ENCODE data around the gene SDC3.
"Not testable (repeated sequence)": the region's sequence is repeated elsewhere in the genome, so short reads cannot be mapped to it uniquely, and the experiment has no call there.

SDC3 gene

GRCh38 chr1:30952098-30952497 is 43.5 kb upstream of the SDC3 start:
- Histone ChIP-seq H3K4ac (ENCODE audit: low read depth in 1 of 2, low read length in 2 of 2) (no peak overlapping the region), H3K36me3 (ENCODE audit: control insufficient read depth in 1 of 2, insufficient read depth in 2 of 2, low read depth in 1 of 2, low read length in 2 of 2) (peaks cover 28 to 80% of the 10 kb centered on the region in 2 experiments), H3K4me2 (ENCODE audit: low read length, poor library complexity, severe bottlenecking) (no peak overlapping the region), H3K14ac (ENCODE audit: low read length in 2 of 2) (no peak overlapping the region), H3K4me1 (ENCODE audit: control insufficient read depth, insufficient read depth, low read depth, low read length) (peaks cover 3% of the 10 kb centered on the region), H2AFZ (ENCODE audit: low read depth, low read length) (no peak overlapping the region), H3K27me3 (ENCODE audit: control insufficient read depth in 1 of 2, insufficient read depth in 1 of 2, low read length in 2 of 2) (no peaks in the 10 kb centered on the region), H4K8ac (ENCODE audit: low read length) (no peak overlapping the region), H3K18ac (ENCODE audit: low read depth in 1 of 2, low read length in 2 of 2) (no peak overlapping the region), H3K79me1 (replicated peaks; ENCODE audit: low read length, poor library complexity, severe bottlenecking) (peaks cover 22% of the 10 kb centered on the region), H2BK15ac (ENCODE audit: low read depth, poor library complexity, severe bottlenecking) (no peak overlapping the region), H3K23ac (ENCODE audit: low read length in 2 of 2) (no peak overlapping the region), H2BK12ac (ENCODE audit: low read length in 2 of 2) (no peak overlapping the region), H3K9me3 (ENCODE audit: control insufficient read depth, low read length) (no peaks in the 10 kb centered on the region), H2BK5ac (ENCODE audit: low read depth, low read length, poor library complexity, severe bottlenecking) (no peak overlapping the region), H2BK120ac (ENCODE audit: low read depth, low read length) (no peak overlapping the region), H2AK5ac (ENCODE audit: low read length, severe bottlenecking) (no peak overlapping the region), H4K91ac (ENCODE audit: low read length) (no peak overlapping the region), H3K4me3 (ENCODE audit: insufficient read depth in 1 of 2, low read depth in 1 of 2, low read length in 2 of 2) (no peak overlapping the region), H3K9ac (ENCODE audit: low read length) (no peak overlapping the region), H3K27ac (ENCODE audit: low read length, poor library complexity, severe bottlenecking) (no peak overlapping the region)
- 100% methylated on average over 4 of the region's 5 CpGs for WGBS
- no peak for DNase-seq

GRCh38 chr1:30950700-30951099 is 42.1 kb upstream of the SDC3 start:
- no peak overlapping the region for H3K18ac ChIP-seq (ENCODE audit: low read depth in 1 of 2, low read length in 2 of 2)
- WGBS = 98% methylated on average over 5 of the region's 5 CpGs
- no peak overlapping the region for H2AK5ac ChIP-seq (ENCODE audit: low read length, severe bottlenecking)
- no peak for DNase-seq
- H3K14ac ChIP-seq (ENCODE audit: low read length in 2 of 2) = no peak overlapping the region
- H2BK12ac ChIP-seq (ENCODE audit: low read length in 2 of 2) = no peak overlapping the region
- no peak overlapping the region for H2BK15ac ChIP-seq (ENCODE audit: low read depth, poor library complexity, severe bottlenecking)
- no peak overlapping the region for H3K23ac ChIP-seq (ENCODE audit: low read length in 2 of 2)
- no peaks in the 10 kb centered on the region for H3K9me3 ChIP-seq (ENCODE audit: control insufficient read depth, low read length)
- H3K4me3 ChIP-seq (ENCODE audit: insufficient read depth in 1 of 2, low read depth in 1 of 2, low read length in 2 of 2) = no peak overlapping the region
- peaks cover 32 to 82% of the 10 kb centered on the region in 2 experiments for H3K36me3 ChIP-seq (ENCODE audit: control insufficient read depth in 1 of 2, insufficient read depth in 2 of 2, low read depth in 1 of 2, low read length in 2 of 2)
- no peak overlapping the region for H4K8ac ChIP-seq (ENCODE audit: low read length)
- H4K91ac ChIP-seq (ENCODE audit: low read length) = no peak overlapping the region
- H3K4me1 ChIP-seq (ENCODE audit: control insufficient read depth, insufficient read depth, low read depth, low read length) = peaks cover 2% of the 10 kb centered on the region
- H2AFZ ChIP-seq (ENCODE audit: low read depth, low read length) = no peak overlapping the region
- no peak overlapping the region for H2BK120ac ChIP-seq (ENCODE audit: low read depth, low read length)
- no peak overlapping the region for H2BK5ac ChIP-seq (ENCODE audit: low read depth, low read length, poor library complexity, severe bottlenecking)
- peaks cover 25% of the 10 kb centered on the region for H3K79me1 ChIP-seq (replicated peaks; ENCODE audit: low read length, poor library complexity, severe bottlenecking)
- no peaks in the 10 kb centered on the region for H3K27me3 ChIP-seq (ENCODE audit: control insufficient read depth in 1 of 2, insufficient read depth in 1 of 2, low read length in 2 of 2)
- H3K4ac ChIP-seq (ENCODE audit: low read depth in 1 of 2, low read length in 2 of 2) = no peak overlapping the region
- H3K9ac ChIP-seq (ENCODE audit: low read length) = no peak overlapping the region
- no peak overlapping the region for H3K4me2 ChIP-seq (ENCODE audit: low read length, poor library complexity, severe bottlenecking)
- no peak overlapping the region for H3K27ac ChIP-seq (ENCODE audit: low read length, poor library complexity, severe bottlenecking)

- no peak overlapping the region for H3K9ac ChIP-seq (ENCODE audit: low read length)
- H2BK12ac ChIP-seq (ENCODE audit: low read length in 2 of 2) = no peak overlapping the region
- no peak overlapping the region for H3K27ac ChIP-seq (ENCODE audit: low read length, poor library complexity, severe bottlenecking)
- DNase-seq = no peak
- H3K36me3 ChIP-seq (ENCODE audit: control insufficient read depth in 1 of 2, insufficient read depth in 2 of 2, low read depth in 1 of 2, low read length in 2 of 2) = peaks cover 34 to 88% of the 10 kb centered on the region in 2 experiments
- H4K8ac ChIP-seq (ENCODE audit: low read length) = no peak overlapping the region
- H2AK5ac ChIP-seq (ENCODE audit: low read length, severe bottlenecking) = no peak overlapping the region
- peaks cover 25% of the 10 kb centered on the region for H3K79me1 ChIP-seq (replicated peaks; ENCODE audit: low read length, poor library complexity, severe bottlenecking)
- no peak overlapping the region for H2BK15ac ChIP-seq (ENCODE audit: low read depth, poor library complexity, severe bottlenecking)
- no peak overlapping the region for H2AFZ ChIP-seq (ENCODE audit: low read depth, low read length)
- H3K27me3 ChIP-seq (ENCODE audit: control insufficient read depth in 1 of 2, insufficient read depth in 1 of 2, low read length in 2 of 2) = no peaks in the 10 kb centered on the region
- no peak overlapping the region for H2BK5ac ChIP-seq (ENCODE audit: low read depth, low read length, poor library complexity, severe bottlenecking)
- H3K4ac ChIP-seq (ENCODE audit: low read depth in 1 of 2, low read length in 2 of 2) = no peak overlapping the region
- no peak overlapping the region for H3K4me3 ChIP-seq (ENCODE audit: insufficient read depth in 1 of 2, low read depth in 1 of 2, low read length in 2 of 2)
- H3K23ac ChIP-seq (ENCODE audit: low read length in 2 of 2) = no peak overlapping the region
- H2BK120ac ChIP-seq (ENCODE audit: low read depth, low read length) = no peak overlapping the region
- no peak overlapping the region for H3K4me2 ChIP-seq (ENCODE audit: low read length, poor library complexity, severe bottlenecking)
- 96% methylated on average over 5 of the region's 5 CpGs for WGBS
- H3K9me3 ChIP-seq (ENCODE audit: control insufficient read depth, low read length) = no peaks in the 10 kb centered on the region
- no peak overlapping the region for H4K91ac ChIP-seq (ENCODE audit: low read length)
- H3K18ac ChIP-seq (ENCODE audit: low read depth in 1 of 2, low read length in 2 of 2) = no peak overlapping the region
- peaks cover 2% of the 10 kb centered on the region for H3K4me1 ChIP-seq (ENCODE audit: control insufficient read depth, insufficient read depth, low read depth, low read length)
- H3K14ac ChIP-seq (ENCODE audit: low read length in 2 of 2) = no peak overlapping the region
Observed at GRCh38 chr1:30950053-30950452, 41.5 kb upstream of the SDC3 start.

GRCh38 chr1:30949487-30949838 is 40.9 kb upstream of the SDC3 start:
- H2AK5ac ChIP-seq (ENCODE audit: low read length, severe bottlenecking); H3K4me2 ChIP-seq (ENCODE audit: low read length, poor library complexity, severe bottlenecking); H3K4me1 ChIP-seq (ENCODE audit: control insufficient read depth, insufficient read depth, low read depth, low read length); H2AFZ ChIP-seq (ENCODE audit: low read depth, low read length); H3K14ac ChIP-seq (ENCODE audit: low read length in 2 of 2); DNase-seq; H3K9ac ChIP-seq (ENCODE audit: low read length); H2BK120ac ChIP-seq (ENCODE audit: low read depth, low read length); H4K8ac ChIP-seq (ENCODE audit: low read length); H2BK15ac ChIP-seq (ENCODE audit: low read depth, poor library complexity, severe bottlenecking); H3K4ac ChIP-seq (ENCODE audit: low read depth in 1 of 2, low read length in 2 of 2); H2BK5ac ChIP-seq (ENCODE audit: low read depth, low read length, poor library complexity, severe bottlenecking); H3K4me3 ChIP-seq (ENCODE audit: insufficient read depth in 1 of 2, low read depth in 1 of 2, low read length in 2 of 2); H3K27ac ChIP-seq (ENCODE audit: low read length, poor library complexity, severe bottlenecking); H3K27me3 ChIP-seq (ENCODE audit: control insufficient read depth in 1 of 2, insufficient read depth in 1 of 2, low read length in 2 of 2); H3K23ac ChIP-seq (ENCODE audit: low read length in 2 of 2); H3K9me3 ChIP-seq (ENCODE audit: control insufficient read depth, low read length); H4K91ac ChIP-seq (ENCODE audit: low read length); H2BK12ac ChIP-seq (ENCODE audit: low read length in 2 of 2); H3K18ac ChIP-seq (ENCODE audit: low read depth in 1 of 2, low read length in 2 of 2): not testable (repeated sequence)
- Histone ChIP-seq H3K36me3 (ENCODE audit: control insufficient read depth in 1 of 2, insufficient read depth in 2 of 2, low read depth in 1 of 2, low read length in 2 of 2) (peaks cover 33 to 90% of the 10 kb centered on the region in 2 experiments), H3K79me1 (replicated peaks; ENCODE audit: low read length, poor library complexity, severe bottlenecking) (peaks cover 27% of the 10 kb centered on the region)
- no CpG with 5 or more reads among the region's 1 CpG for WGBS

Data from mesenchymal stem cell (in vitro differentiated cells and primary cell).